IgD-negative memory B cell (primary cell): Measurements from ENCODE around the gene CDH13. TPM values are rescaled to one million over a fixed set of nuclear protein-coding genes. Genes with fewer than 3 reads are reported as not detected.

Experiments used
- H3K27ac Mint-ChIP-seq, 3 donors: one replicate each; pipeline ENCODE4 v1.8.0; 2020 to 2022; ENCODE audit warnings: mild to moderate bottlenecking in 3 of 3, mixed read lengths in 3 of 3, moderate library complexity in 1 of 3
- H3K27me3 Mint-ChIP-seq: one replicate; pipeline ENCODE4 v1.8.0; 2021; ENCODE audit warnings: mixed read lengths
- H3K36me3 Mint-ChIP-seq: one replicate; pipeline ENCODE4 v1.8.0; 2020; ENCODE audit warnings: mild to moderate bottlenecking, mixed read lengths
- H3K4me1 Mint-ChIP-seq, 3 donors: one replicate each; pipeline ENCODE4 v1.8.0; 2020 to 2022; ENCODE audit warnings: mixed read lengths in 3 of 3, mild to moderate bottlenecking in 1 of 3
- H3K4me3 Mint-ChIP-seq, 4 donors: one replicate each; pipeline ENCODE4 v1.8.0; 2020 to 2022; ENCODE audit warnings: mild to moderate bottlenecking in 4 of 4, mixed read lengths in 4 of 4, moderate library complexity in 3 of 4
- H3K9me3 Mint-ChIP-seq, 3 donors: one replicate each; pipeline ENCODE4 v1.8.0; 2020 to 2021; ENCODE audit warnings: mixed read lengths in 3 of 3, mild to moderate bottlenecking in 1 of 3
- polyA plus RNA-seq: library from polyadenylated mRNA; unstranded; fragments of 300-500 nt; fragmentation: Illumina TruSeq; gene quantifications from one replicate; pipeline ENCODE4 v1.2.3, GENCODE V29; 2021

The CDH13 gene
- polyA plus RNA-seq, 1 donor from 2014 or later, result 0.23 TPM

- no peaks in the 10 kb centered on the region for H3K4me1 Mint-ChIP-seq
- H3K36me3 Mint-ChIP-seq, result peaks cover 2% of the 10 kb centered on the region
- no peak overlapping the region for H3K4me3 Mint-ChIP-seq
- no peak overlapping the region for H3K27ac Mint-ChIP-seq
- H3K27me3 Mint-ChIP-seq, result peaks cover 16% of the 10 kb centered on the region
- H3K9me3 Mint-ChIP-seq, result peaks cover 8 to 18% (median 14%) of the 10 kb centered on the region in 3 donors
These were observed 1111.1 kb downstream of the CDH13 start for GRCh38 chr16:83737729-83738354.

- no peak overlapping the region for H3K27ac Mint-ChIP-seq
- H3K27me3 Mint-ChIP-seq, result peaks cover 14% of the 10 kb centered on the region
- peaks cover under 1% of the 10 kb centered on the region for H3K36me3 Mint-ChIP-seq
- peaks cover 7 to 14% (median 12%) of the 10 kb centered on the region in 3 donors for H3K9me3 Mint-ChIP-seq
- H3K4me3 Mint-ChIP-seq, result no peak overlapping the region
- peaks cover 0 to 1% (median 0%) of the 10 kb centered on the region in 3 donors for H3K4me1 Mint-ChIP-seq
These were observed 1112.2 kb downstream of the CDH13 start for GRCh38 chr16:83738923-83739503.

DNA sequence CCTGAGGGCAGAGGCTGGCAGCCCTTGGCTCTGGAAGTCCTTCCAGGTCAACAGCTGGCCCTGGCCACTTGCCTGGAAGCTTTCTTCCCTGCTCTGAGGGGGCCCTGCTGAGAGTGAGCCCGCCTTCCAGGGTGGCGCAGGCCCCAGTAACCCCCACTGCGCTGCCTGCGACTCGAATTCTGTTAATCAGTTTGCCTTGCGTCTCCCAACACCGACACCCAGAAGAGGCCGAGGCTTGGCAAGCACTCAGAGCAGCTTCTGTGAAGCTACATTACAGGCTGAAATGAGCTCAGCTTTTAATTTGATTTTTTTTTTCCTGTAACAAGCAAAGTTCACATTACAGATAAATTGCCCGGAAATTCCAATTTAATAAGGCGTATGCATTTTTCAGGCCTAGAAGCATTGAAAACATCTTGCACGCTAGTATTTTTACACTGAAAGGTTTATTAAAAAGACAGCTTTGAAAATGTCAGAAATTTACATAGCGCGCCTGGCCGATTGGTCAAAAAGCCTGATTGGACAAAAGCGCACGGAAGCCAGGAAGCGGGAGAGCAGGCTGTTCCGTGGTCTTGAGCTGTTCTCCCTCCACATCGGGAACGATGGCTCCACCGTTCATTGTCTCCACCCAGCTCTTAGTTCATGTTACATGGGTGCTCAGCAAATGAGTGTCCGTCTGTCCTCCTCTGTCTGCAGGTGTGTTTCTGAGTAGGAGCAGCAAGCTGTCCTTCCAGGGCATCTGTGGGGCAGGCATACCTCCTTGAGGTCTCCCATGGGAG, 1115.5 kb downstream of the CDH13 start:
- H3K36me3 Mint-ChIP-seq, result no peaks in the 10 kb centered on the region
- H3K27ac Mint-ChIP-seq, result no peak overlapping the region
- no peak overlapping the region for H3K4me3 Mint-ChIP-seq
- peaks cover 5 to 10% (median 5%) of the 10 kb centered on the region in 3 donors for H3K4me1 Mint-ChIP-seq
- H3K9me3 Mint-ChIP-seq, result no peaks in the 10 kb centered on the region
- H3K27me3 Mint-ChIP-seq, result peaks cover 9% of the 10 kb centered on the region

- Mint-ChIP-seq H3K4me1 (peaks cover 5 to 11% (median 5%) of the 10 kb centered on the region in 3 donors), H3K36me3 (no peaks in the 10 kb centered on the region), H3K27me3 (peaks cover 9% of the 10 kb centered on the region), H3K4me3 (peak overlapping the region in 1 of 4 donors; percentile 37), H3K27ac (no peak overlapping the region), H3K9me3 (no peaks in the 10 kb centered on the region)
These were observed 1116.5 kb downstream of the CDH13 start for GRCh38 chr16:83743241-83743640.

- H3K27ac Mint-ChIP-seq, result no peak overlapping the region
- H3K27me3 Mint-ChIP-seq, result peaks cover 14% of the 10 kb centered on the region
- H3K4me1 Mint-ChIP-seq, result peaks cover 5 to 11% (median 5%) of the 10 kb centered on the region in 3 donors
- no peaks in the 10 kb centered on the region for H3K36me3 Mint-ChIP-seq
- no peak overlapping the region for H3K4me3 Mint-ChIP-seq
- H3K9me3 Mint-ChIP-seq, result no peaks in the 10 kb centered on the region
These were observed 1117.0 kb downstream of the CDH13 start for GRCh38 chr16:83743720-83744119.

- Mint-ChIP-seq H3K4me3 (peak overlapping the region in 3 of 4 donors; percentile 51 to 82 (median 80)), H3K9me3 (no peaks in the 10 kb centered on the region), H3K36me3 (no peaks in the 10 kb centered on the region), H3K27ac (peak overlapping the region in 2 of 3 donors; percentile 42 to 89), H3K4me1 (peaks cover 5 to 11% (median 5%) of the 10 kb centered on the region in 3 donors), H3K27me3 (peaks cover 16% of the 10 kb centered on the region)
These were observed 1117.7 kb downstream of the CDH13 start for GRCh38 chr16:83744441-83744981.

GRCh38 chr16:83746611-83747010, 1119.8 kb downstream of the CDH13 start:
- Mint-ChIP-seq H3K9me3 (no peaks in the 10 kb centered on the region), H3K27ac (no peak overlapping the region), H3K4me1 (peaks cover 5 to 11% (median 5%) of the 10 kb centered on the region in 3 donors), H3K27me3 (peaks cover 9% of the 10 kb centered on the region), H3K4me3 (no peak overlapping the region), H3K36me3 (peaks cover 2% of the 10 kb centered on the region)

DNA sequence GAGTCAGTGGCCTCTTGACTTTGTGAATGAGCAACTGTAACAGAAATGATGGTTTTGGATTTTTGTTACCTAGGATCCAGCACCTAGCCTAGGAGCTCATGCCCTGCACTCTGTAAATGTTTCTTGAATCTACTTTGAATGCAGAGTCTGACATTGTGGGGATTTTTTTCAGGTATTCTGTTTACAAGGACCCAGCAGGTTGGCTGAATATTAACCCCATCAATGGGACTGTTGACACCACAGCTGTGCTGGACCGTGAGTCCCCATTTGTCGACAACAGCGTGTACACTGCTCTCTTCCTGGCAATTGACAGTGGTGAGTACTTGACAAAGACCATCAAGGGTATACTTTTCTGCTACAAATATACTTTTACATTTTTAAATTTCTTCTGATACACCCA, 1121.2 kb downstream of the CDH13 start:
- H3K27me3 Mint-ChIP-seq, result peaks cover 12% of the 10 kb centered on the region
- no peaks in the 10 kb centered on the region for H3K9me3 Mint-ChIP-seq
- H3K4me1 Mint-ChIP-seq, result peaks cover 5 to 11% (median 5%) of the 10 kb centered on the region in 3 donors
- H3K36me3 Mint-ChIP-seq, result peaks cover 2% of the 10 kb centered on the region
- H3K4me3 Mint-ChIP-seq, result no peak overlapping the region
- H3K27ac Mint-ChIP-seq, result no peak overlapping the region

DNA sequence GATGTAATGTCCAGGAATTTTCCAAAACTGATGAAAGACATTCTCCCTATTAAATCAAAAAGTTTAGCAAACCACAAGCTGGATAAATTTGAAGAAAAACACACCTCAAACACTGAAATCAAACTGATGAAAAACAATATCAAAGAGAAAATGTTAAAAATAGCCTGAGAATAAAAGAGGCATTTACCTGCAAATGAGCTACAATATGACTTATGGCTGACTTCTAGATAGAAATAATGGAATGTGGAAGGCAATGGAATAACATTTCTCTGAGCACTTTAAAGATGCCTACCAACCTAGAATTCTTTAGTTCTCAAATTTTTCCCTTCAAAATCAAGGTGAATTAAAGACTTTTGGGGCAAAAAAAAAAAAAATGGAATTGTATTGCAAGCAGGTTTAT, 1128.6 kb downstream of the CDH13 start:
- no peak overlapping the region for H3K27ac Mint-ChIP-seq
- peak overlapping the region in 1 of 4 donors; percentile 25 for H3K4me3 Mint-ChIP-seq
- H3K9me3 Mint-ChIP-seq, result peaks cover 2 to 11% (median 7%) of the 10 kb centered on the region in 3 donors
- H3K4me1 Mint-ChIP-seq, result no peaks in the 10 kb centered on the region
- H3K27me3 Mint-ChIP-seq, result peaks cover 5% of the 10 kb centered on the region
- peaks cover under 1% of the 10 kb centered on the region for H3K36me3 Mint-ChIP-seq

DNA sequence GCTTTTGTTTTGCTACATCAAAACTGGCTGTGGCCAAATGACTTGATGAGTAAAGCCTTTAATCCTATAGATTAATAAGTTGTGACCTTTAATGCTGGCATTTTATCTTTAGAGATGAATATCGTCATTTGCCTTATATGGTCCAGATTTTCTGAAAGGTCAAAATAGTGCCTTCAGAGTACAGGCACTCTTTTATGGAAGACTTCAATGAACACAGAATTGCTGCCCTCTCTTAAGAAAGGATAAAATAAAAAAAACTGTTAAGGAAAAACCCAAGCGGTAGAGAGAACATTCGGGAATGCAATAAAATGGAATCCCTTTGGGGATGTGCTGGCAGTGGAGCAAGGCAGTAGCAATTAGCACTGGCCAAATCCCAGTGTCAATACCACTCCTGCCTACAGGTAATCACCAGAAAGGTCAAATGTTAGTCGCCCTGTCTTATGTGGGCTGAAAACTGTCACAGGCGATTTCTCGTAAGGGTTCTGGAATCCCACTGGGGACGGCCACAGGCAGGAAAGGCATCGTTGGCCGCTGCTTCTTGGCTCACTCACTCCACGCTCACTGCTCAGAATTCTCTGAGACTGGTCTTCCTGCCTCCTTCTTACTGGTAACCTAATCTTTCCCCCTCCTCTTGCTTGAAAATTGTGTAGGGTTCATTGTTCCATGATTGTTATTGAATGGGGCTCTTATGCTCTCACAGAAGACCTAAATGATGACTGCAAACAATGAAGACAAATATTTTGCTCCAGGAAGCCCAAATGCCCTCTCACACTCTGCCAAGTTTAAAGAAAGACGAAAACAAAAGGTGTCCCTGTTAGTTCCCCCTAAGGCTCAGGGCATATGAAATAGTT, 1135.6 kb downstream of the CDH13 start:
- Mint-ChIP-seq H3K9me3 (no peaks in the 10 kb centered on the region), H3K27me3 (peaks cover 2% of the 10 kb centered on the region), H3K4me1 (no peaks in the 10 kb centered on the region)

DNA sequence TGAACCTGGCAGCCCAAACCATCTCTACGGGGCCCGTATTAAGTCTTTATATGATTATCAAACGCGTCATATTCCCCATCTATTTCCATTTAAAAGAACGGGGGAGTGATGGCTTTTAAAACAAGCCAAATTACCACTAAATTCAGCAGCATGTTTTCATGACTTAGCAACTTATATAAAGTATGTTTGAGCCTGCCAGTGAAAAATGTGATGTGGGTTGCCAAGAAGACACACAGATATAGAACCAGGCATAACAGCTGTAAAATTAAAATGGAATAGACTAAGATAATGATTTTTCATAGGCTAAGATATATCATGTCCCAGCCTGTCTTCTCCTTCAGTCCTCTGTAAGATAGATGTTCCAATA, 1136.2 kb downstream of the CDH13 start:
- no peaks in the 10 kb centered on the region for H3K4me1 Mint-ChIP-seq
- H3K36me3 Mint-ChIP-seq, result no peaks in the 10 kb centered on the region
- peaks cover 2% of the 10 kb centered on the region for H3K27me3 Mint-ChIP-seq
- no peaks in the 10 kb centered on the region for H3K9me3 Mint-ChIP-seq
- H3K27ac Mint-ChIP-seq, result no peak overlapping the region
- H3K4me3 Mint-ChIP-seq, result no peak overlapping the region

More for the DNA sequence above, 1135.6 kb downstream of the CDH13 start:
- Mint-ChIP-seq H3K27ac (no peak overlapping the region), H3K4me3 (no peak overlapping the region), H3K36me3 (no peaks in the 10 kb centered on the region)

DNA sequence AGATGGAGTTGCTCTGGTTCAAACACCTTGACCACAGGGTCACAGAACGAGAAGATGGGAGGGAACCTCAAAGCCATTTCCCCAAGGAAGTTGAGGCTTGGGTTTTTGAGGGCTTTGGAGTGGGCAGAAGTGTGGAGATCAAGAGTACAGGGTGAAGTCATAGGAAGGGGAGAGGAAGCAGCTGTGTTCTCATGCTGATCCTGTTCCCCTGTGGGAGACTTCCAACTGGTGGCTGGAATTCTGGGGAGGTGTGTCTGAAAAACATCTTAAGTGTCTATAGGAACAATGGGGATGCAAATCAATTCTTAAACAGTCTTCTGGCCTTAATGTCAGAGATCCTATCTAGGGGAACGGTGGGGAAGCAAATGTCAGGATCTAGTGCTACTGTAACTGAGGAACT, 1142.2 kb downstream of the CDH13 start:
- peak overlapping the region in 1 of 4 donors; percentile 90 for H3K4me3 Mint-ChIP-seq
- H3K27ac Mint-ChIP-seq, result peak overlapping the region in 1 of 3 donors; percentile 55
- peaks cover 0 to 6% (median 0%) of the 10 kb centered on the region in 3 donors for H3K9me3 Mint-ChIP-seq
- H3K36me3 Mint-ChIP-seq, result peaks cover 5% of the 10 kb centered on the region
- H3K4me1 Mint-ChIP-seq, result peaks cover 7 to 16% (median 12%) of the 10 kb centered on the region in 3 donors
- no peaks in the 10 kb centered on the region for H3K27me3 Mint-ChIP-seq

DNA sequence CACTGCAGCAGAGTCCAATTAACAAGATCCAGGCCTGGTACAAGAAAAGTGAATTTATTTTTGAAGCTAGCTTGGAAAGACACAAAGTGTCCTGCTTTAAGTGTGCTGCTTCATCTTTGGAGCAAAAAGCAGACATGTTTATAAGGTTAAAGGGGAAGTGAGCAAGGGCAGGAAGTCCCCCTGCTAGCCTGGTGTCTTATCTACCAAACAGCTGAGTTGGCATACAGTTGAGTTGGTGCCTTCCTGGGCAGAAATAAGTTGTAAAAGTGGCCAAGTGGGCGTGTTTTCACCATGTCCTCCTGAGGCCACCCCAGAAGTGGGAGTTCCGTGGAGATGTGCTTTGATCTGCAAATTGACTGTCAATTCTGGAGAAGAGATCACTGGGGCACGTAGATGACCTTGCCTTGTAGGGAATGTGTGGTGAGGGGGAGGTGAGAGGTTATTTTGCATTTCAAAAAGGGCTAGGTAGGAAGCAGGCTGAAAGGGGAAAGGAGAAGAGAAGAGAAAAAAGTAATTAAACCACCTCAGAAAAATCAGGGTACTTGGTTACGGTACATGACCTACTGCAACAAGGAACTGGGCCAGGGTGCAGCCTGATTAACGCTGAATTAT, 1142.7 kb downstream of the CDH13 start:
- Mint-ChIP-seq H3K36me3 (peaks cover 5% of the 10 kb centered on the region), H3K4me1 (peaks cover 7 to 16% (median 12%) of the 10 kb centered on the region in 3 donors), H3K27me3 (no peaks in the 10 kb centered on the region), H3K27ac (peak overlapping the region in 1 of 3 donors; percentile 55), H3K9me3 (peaks cover 0 to 6% (median 0%) of the 10 kb centered on the region in 3 donors), H3K4me3 (peak overlapping the region in 3 of 4 donors; percentile 7 to 90 (median 10))
